ENCODE measurements around the gene HLX.

GRCh38 chr1:220889848-220890287 is 10.6 kb downstream of the HLX start:
- TF ChIP-seq CTCF (IDR thresholded peaks at IDR 0.05) (no peak), POLR2A (IDR thresholded peaks at IDR 0.05) (no peak), POLR2AphosphoS5 (IDR thresholded peaks at IDR 0.05) (no peak)

All from sigmoid colon (tissue), 4 donors.